ENCODE results near the gene ZFAND3. TPM values are rescaled to one million over a fixed set of nuclear protein-coding genes. Genes with fewer than 3 reads are reported as not detected.
A peak's percentile ranks its signal among the peaks of the same experiment; 100 is the strongest.

The ZFAND3 gene
- total and polyA plus RNA-seq, 8 donors: 65.9 to 125 (median 118) TPM

DNA sequence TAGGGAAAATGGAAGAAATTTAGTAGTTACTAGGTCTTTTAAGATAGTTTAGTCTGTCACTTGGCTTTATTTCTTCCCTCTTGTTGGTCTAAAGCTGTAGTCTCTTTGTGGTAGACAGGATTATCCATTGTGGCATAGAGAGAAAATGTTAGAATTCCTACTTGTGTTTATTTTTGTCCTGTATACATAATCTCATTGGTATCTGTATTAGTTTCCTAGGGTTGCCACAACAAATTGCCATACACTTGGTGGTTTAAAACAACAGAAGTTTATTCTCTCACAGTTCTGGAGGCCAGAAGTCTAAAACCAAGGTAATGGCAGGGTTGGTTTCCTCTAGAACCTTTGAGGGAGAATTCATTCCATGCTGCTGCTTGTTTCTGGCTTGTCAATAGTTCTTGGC is 119.4 kb downstream of the ZFAND3 start:
- intact Hi-C loops (cut with DNase I): no loop called here
- Histone ChIP-seq H3K27ac (no peak overlapping the region), H3K36me3 (no peaks in the 10 kb centered on the region), H3K4me1 (peaks cover 0 to 34% of the 10 kb centered on the region in 2 donors), H3K9me3 (no peaks in the 10 kb centered on the region), H3K4me3 (no peak overlapping the region), H3K27me3 (no peaks in the 10 kb centered on the region)
- no peak for TF ChIP-seq CTCF (IDR thresholded peaks at IDR 0.05)
- no peak for DNase-seq
- no peak for ATAC-seq

DNA sequence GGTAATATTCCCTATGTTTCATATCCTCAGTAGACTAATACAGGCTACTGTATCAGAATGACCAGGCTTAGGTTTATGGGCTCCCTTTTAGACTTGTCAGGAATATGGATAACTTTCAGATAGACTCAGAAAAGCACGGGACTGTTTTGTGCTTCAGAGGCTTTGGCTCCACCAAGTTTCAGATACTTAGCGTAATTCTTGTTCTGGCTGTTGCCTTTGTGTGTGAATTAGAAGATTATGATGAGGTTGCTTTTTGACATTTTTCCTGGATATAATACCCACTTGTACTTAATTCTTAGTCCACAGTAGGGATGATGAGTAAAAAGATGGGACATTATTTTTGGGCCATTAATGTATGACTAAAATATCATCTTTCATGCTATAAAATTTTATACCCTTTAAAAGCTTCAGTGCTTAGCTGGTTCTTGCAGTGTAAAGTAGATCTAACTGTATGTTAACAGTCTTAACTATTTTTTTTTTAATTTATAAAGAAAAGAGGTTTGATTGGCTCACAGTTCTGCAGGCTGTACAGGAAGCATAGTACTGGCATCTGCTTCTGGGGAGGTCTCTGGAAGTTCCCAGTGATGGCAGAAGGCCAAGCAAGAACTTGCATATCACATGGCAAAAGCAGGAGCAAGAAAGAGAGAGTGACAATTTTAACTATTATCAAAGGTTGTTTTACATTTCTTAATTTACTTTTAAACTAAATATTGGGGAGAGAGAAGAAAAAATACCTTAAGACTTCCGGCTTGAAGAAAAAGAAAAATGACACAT is 120.7 kb downstream of the ZFAND3 start:
- Histone ChIP-seq H3K36me3 (no peaks in the 10 kb centered on the region), H3K27ac (no peak overlapping the region), H3K27me3 (no peaks in the 10 kb centered on the region), H3K4me3 (no peak overlapping the region), H3K4me1 (peaks cover 0 to 38% of the 10 kb centered on the region in 2 donors), H3K9me3 (no peaks in the 10 kb centered on the region)
- TF ChIP-seq CTCF (IDR thresholded peaks at IDR 0.05): no peak
- intact Hi-C loops (cut with DNase I): no loop called here
- ATAC-seq (no peak), DNase-seq (peak in 2 of 4 donors; percentile 22 to 71)

DNA sequence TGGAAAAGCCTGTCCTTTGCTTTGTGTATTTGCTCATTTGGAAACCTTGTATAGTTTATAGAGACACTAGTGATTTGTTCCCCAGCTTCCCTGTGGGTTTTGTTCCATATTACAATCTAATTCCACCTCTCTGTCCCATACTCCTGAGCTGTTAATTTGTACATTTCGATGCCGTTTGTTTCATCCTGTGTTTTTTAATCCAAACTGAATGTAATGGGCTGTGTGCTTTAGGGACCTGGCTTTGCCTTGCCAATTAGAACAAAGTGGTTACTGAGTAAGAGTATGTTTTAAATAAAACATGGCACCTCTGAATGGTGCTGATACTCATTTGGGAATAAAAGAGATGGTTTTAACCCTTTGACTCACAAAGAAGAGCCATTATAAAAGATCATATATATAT is 122.3 kb downstream of the ZFAND3 start:
- no peak for ATAC-seq
- Histone ChIP-seq H3K27ac (no peak overlapping the region), H3K27me3 (no peaks in the 10 kb centered on the region), H3K4me3 (no peak overlapping the region), H3K4me1 (peaks cover 0 to 30% of the 10 kb centered on the region in 2 donors), H3K36me3 (no peaks in the 10 kb centered on the region), H3K9me3 (no peaks in the 10 kb centered on the region)
- TF ChIP-seq CTCF (IDR thresholded peaks at IDR 0.05): no peak
- intact Hi-C loops (cut with DNase I): no loop called here
- DNase-seq: no peak

DNA sequence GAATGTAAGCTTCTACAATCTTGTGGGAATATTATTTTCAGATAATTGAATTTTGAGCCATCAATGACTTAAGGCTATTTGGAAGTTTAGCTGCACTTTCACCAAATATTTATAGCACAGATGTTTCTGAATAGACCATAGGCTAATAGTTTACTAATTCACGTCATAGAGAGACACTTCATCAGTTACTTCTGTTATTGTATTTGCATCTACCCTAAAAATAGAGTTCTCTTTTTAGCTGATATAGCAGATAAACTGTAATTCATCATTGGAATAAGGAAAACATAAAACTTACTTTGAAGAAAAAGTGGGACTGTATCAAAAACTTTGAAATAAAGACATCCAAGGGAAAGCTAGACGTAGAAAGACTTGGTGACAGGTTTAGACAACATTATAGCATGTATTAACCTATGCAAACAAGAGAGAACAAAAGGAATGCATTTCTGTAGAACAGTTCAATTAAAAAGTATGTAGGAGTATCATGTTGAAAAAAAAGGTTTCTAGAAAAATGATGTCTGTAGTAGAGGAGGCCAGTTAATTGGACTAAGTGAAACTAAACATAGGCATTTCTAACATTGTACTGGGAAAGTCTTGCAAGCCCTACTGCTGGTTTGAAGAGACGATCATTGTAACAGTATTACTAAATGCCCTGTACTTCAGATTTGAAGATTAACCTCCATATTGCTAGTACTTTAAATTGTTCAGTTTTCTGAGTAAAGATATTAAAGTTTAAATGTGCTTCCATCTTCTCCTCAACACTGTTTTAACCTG is 123.3 kb downstream of the ZFAND3 start:
- H3K9me3 ChIP-seq: no peaks in the 10 kb centered on the region
- no peak overlapping the region for H3K27ac ChIP-seq
- DNase-seq (no peak), ATAC-seq (peak; percentile 28)
- no peak for TF ChIP-seq CTCF (IDR thresholded peaks at IDR 0.05)
- H3K4me1 ChIP-seq: peaks cover 0 to 35% of the 10 kb centered on the region in 2 donors
- intact Hi-C loops (cut with DNase I): no loop called here
- H3K4me3 ChIP-seq: no peak overlapping the region
- no peaks in the 10 kb centered on the region for H3K27me3 ChIP-seq
- no peaks in the 10 kb centered on the region for H3K36me3 ChIP-seq

DNA sequence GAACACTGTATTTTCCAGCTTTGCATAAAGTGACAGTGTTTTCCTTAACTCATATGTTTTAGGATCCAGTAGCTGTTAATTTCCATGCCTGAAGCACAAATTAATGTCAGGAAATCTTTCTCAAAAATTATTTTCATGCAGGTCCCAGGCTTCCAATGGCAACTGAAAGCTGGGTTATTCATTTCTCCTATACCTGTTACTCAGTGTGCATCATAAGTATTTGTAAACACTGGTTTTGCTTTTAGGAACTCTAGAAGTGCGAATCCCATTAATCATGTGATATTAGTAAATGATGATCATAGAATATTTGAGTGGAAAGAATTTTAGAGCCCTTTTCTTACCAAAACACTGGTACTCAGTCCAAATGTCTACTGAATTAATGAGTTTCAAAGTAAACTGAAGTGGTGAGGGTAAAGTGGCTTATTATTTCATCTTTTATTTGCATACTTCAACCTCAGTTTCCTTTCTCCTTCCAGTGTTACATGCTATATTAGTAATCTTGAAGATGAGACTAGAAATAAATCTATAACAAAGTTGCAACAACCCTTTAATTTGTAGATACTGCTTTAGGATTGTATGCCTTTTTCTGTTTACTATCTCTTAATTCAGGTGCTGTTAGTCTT is 124.0 kb downstream of the ZFAND3 start:
- DNase-seq: no peak
- TF ChIP-seq CTCF (IDR thresholded peaks at IDR 0.05): no peak
- Histone ChIP-seq H3K36me3 (no peaks in the 10 kb centered on the region), H3K4me3 (no peak overlapping the region), H3K27me3 (no peaks in the 10 kb centered on the region), H3K4me1 (peaks cover 0 to 40% of the 10 kb centered on the region in 2 donors), H3K27ac (no peak overlapping the region), H3K9me3 (no peaks in the 10 kb centered on the region)
- intact Hi-C loops (cut with DNase I): no loop called here
- ATAC-seq: no peak
